IgD-negative memory B cell (primary cell): Measurements from ENCODE around the gene PHC2. TPM values are rescaled to one million over a fixed set of nuclear protein-coding genes. Genes with fewer than 3 reads are reported as not detected.
A peak's percentile ranks its signal among the peaks of the same experiment; 100 is the strongest.
"Not testable (repeated sequence)": the region's sequence is repeated elsewhere in the genome, so short reads cannot be mapped to it uniquely, and the experiment has no call there.

Experiments
- H3K27ac Mint-ChIP-seq, 3 donors: one replicate each; pipeline ENCODE4 v1.8.0; 2020 to 2022; ENCODE audit warnings: mild to moderate bottlenecking in 3 of 3, mixed read lengths in 3 of 3, moderate library complexity in 1 of 3
- H3K27me3 Mint-ChIP-seq: one replicate; pipeline ENCODE4 v1.8.0; 2021; ENCODE audit warnings: mixed read lengths
- H3K36me3 Mint-ChIP-seq: one replicate; pipeline ENCODE4 v1.8.0; 2020; ENCODE audit warnings: mild to moderate bottlenecking, mixed read lengths
- H3K4me1 Mint-ChIP-seq, 3 donors: one replicate each; pipeline ENCODE4 v1.8.0; 2020 to 2022; ENCODE audit warnings: mixed read lengths in 3 of 3, mild to moderate bottlenecking in 1 of 3
- H3K4me3 Mint-ChIP-seq, 4 donors: one replicate each; pipeline ENCODE4 v1.8.0; 2020 to 2022; ENCODE audit warnings: mild to moderate bottlenecking in 4 of 4, mixed read lengths in 4 of 4, moderate library complexity in 3 of 4
- H3K9me3 Mint-ChIP-seq, 3 donors: one replicate each; pipeline ENCODE4 v1.8.0; 2020 to 2021; ENCODE audit warnings: mixed read lengths in 3 of 3, mild to moderate bottlenecking in 1 of 3
- polyA plus RNA-seq: library from polyadenylated mRNA; unstranded; fragments of 300-500 nt; fragmentation: Illumina TruSeq; gene quantifications from one replicate; pipeline ENCODE4 v1.2.3, GENCODE V29; 2021

PHC2 gene
- polyA plus RNA-seq, 1 donor from 2014 or later = 7.9 TPM

DNA sequence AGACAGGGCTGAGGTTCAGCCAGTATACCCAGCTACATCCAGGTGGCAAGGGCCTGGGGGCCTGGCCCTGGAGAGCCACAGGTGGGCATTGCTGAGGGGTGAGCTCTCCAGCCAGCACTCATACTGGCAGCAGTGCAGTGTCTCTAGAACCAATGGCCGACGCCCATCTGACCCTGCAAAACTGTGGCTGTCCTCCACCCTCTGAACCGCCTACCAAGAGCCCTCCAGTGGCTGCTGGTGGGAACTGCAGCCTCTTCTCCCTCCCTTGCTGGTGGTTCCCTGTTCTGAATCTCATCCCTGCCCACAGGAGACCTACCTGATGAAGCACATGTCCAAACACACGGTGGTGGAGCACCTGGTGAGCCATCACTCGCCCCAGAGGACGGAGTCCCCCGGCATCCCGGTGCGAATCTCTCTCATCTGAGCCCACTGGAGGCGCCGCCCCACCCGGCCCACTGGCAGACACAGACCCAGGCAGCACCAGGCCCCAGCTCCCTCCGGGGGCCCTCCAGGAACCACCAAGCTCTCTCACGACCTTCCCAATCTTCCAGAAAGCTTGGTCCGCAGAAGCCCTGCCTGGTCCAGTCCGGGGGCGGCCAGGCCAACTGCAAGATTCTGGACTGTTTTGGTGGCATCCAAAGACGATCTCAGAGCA, 132.1 kb downstream of the PHC2 start:
- H3K4me3 Mint-ChIP-seq = no peak overlapping the region
- H3K4me1 Mint-ChIP-seq = peaks cover 0 to 4% (median 3%) of the 10 kb centered on the region in 3 donors
- H3K27ac Mint-ChIP-seq = no peak overlapping the region
- peaks cover 4% of the 10 kb centered on the region for H3K36me3 Mint-ChIP-seq
- no peaks in the 10 kb centered on the region for H3K9me3 Mint-ChIP-seq
- no peaks in the 10 kb centered on the region for H3K27me3 Mint-ChIP-seq

DNA sequence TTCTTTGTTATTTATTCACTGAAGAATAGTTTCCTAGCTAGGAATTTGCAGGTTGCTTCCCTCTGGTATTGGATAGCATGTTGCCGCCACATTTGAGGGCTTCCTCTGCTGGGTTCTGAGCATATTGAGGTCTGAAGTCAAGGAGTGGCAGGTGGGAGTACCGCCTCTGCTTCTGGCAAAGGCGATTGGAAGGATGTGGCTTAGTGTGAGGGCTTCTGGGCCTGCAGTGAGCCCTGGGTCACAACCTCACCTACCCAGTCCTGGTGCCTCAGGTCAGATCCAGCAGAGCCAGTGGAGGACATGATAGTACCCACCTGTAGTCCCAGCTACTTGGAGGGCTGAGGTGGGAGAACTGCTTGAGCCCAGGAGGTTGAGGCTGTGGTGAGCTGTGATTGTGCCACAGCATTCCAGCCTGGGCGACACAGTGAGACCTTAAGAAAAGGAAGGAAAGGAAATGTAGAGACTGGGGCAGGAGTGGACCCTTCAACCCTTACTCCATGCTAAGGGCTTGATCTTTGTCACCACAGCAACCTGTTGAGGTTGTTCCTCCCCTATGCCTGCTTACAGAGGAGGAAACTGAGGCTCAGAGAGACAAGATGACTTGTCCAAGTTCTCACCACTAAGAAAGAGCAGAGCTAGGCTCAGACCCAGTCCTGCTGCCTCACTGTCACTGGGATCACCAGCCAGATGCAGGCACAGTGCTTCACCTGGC, 132.8 kb downstream of the PHC2 start:
- Mint-ChIP-seq H3K27ac (no peak overlapping the region), H3K9me3 (no peaks in the 10 kb centered on the region), H3K4me1 (peaks cover 0 to 4% (median 3%) of the 10 kb centered on the region in 3 donors), H3K36me3 (peaks cover 4% of the 10 kb centered on the region), H3K4me3 (no peak overlapping the region), H3K27me3 (no peaks in the 10 kb centered on the region)

DNA sequence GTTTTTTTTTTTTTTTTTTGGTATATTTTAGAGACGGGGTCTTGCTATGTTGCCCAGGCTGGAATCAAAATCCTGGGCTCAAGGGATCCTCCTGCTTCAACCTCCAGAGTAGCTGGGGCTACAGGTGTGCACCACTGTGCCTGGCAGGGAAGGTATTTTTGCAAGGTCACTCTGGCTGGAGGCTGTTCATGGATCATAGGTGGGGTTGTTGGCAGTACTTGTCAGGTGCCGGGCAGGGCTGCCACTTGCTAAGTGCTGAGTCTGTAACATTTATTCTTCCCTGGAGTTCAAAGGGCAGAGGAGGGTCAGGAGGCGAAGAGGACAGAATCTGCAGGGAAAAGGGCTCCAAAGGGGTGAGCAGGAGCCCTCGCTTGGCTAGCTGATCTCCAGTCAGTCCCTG, 134.1 kb downstream of the PHC2 start:
- Mint-ChIP-seq H3K9me3 (no peaks in the 10 kb centered on the region), H3K4me1 (peaks cover 0 to 4% (median 3%) of the 10 kb centered on the region in 3 donors), H3K27ac (no peak overlapping the region), H3K36me3 (peaks cover 4% of the 10 kb centered on the region), H3K4me3 (no peak overlapping the region), H3K27me3 (no peaks in the 10 kb centered on the region)

DNA sequence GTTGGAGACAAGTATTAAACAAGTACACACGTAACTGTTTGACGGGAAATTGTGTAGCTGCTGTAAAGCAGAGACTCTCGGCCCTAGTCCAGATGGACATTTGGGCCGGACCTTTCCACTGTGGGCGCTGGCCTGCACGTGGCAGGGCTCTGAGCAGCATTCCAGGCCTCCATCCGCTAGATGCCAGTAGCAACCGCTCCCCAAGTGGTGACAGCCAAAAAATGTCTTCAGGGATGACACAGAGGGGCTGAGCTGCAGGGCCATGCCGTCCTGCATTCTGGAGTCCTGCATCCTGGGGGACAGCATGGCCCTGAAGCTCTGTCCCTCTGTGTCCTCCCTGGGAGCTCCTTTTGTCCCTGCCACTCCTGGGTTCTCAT, 134.8 kb downstream of the PHC2 start:
- H3K4me1 Mint-ChIP-seq = peaks cover 0 to 4% (median 3%) of the 10 kb centered on the region in 3 donors
- H3K4me3 Mint-ChIP-seq = no peak overlapping the region
- no peaks in the 10 kb centered on the region for H3K27me3 Mint-ChIP-seq
- no peak overlapping the region for H3K27ac Mint-ChIP-seq
- H3K36me3 Mint-ChIP-seq = peaks cover 4% of the 10 kb centered on the region
- H3K9me3 Mint-ChIP-seq = no peaks in the 10 kb centered on the region

DNA sequence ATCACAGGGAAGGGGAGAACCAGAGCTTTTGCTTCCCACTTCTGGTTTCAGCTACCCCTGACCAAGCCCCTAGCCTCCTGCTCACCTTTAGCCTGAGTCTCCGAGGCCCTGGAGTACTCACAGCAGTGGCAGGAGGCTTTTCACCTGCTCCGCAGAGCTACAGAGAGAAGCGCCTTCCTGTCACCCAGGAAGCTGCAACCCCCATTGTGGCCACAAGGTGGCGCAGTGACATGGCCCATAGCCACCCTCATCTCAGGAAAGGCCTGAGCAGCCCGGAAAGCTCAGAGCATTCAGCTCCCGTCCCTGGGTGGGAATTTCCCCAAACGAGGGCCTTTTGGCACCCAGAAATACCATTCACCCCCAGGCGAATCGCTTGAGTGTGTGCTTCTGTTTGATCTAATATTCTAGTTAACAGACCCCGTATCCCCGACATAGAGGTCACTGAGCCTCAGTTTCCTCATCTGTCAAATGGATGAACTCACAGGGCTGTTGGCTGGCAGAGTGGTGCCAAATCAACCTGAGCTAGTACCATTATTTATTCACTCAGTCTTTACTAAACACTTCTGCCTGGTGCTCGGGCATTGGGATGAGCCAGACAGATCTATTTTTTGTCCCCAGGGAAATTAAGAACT, 135.3 kb downstream of the PHC2 start:
- Mint-ChIP-seq H3K4me1 (peaks cover 0 to 4% (median 3%) of the 10 kb centered on the region in 3 donors), H3K36me3 (peaks cover 4% of the 10 kb centered on the region)

DNA sequence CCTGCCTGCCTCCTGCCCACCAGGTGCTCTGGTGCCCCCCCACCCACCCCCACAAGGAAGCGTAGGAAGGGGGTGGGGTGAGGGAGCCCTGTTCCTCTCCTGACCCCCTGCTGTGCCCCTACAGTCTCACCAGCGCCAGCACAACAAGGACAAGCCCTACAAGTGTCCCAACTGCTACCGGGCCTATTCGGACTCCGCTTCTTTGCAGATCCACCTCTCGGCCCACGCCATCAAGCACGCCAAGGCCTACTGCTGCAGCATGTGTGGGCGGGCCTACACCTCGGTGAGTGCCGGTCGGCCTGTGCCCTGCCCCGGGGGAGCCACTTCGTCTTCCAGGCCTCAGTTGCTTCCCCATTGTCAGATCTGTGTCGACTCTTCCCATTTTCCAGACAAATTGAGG, 135.9 kb downstream of the PHC2 start:
- H3K4me1 Mint-ChIP-seq = peaks cover 0 to 4% (median 2%) of the 10 kb centered on the region in 3 donors
- no peak overlapping the region for H3K27ac Mint-ChIP-seq
- no peaks in the 10 kb centered on the region for H3K9me3 Mint-ChIP-seq
- H3K4me3 Mint-ChIP-seq = no peak overlapping the region
- no peaks in the 10 kb centered on the region for H3K27me3 Mint-ChIP-seq
- peaks cover 4% of the 10 kb centered on the region for H3K36me3 Mint-ChIP-seq

More for the DNA sequence above, 135.3 kb downstream of the PHC2 start:
- peak overlapping the region in 1 of 3 donors; percentile 31 for H3K27ac Mint-ChIP-seq
- no peak overlapping the region for H3K4me3 Mint-ChIP-seq
- H3K27me3 Mint-ChIP-seq = no peaks in the 10 kb centered on the region
- H3K9me3 Mint-ChIP-seq = no peaks in the 10 kb centered on the region

DNA sequence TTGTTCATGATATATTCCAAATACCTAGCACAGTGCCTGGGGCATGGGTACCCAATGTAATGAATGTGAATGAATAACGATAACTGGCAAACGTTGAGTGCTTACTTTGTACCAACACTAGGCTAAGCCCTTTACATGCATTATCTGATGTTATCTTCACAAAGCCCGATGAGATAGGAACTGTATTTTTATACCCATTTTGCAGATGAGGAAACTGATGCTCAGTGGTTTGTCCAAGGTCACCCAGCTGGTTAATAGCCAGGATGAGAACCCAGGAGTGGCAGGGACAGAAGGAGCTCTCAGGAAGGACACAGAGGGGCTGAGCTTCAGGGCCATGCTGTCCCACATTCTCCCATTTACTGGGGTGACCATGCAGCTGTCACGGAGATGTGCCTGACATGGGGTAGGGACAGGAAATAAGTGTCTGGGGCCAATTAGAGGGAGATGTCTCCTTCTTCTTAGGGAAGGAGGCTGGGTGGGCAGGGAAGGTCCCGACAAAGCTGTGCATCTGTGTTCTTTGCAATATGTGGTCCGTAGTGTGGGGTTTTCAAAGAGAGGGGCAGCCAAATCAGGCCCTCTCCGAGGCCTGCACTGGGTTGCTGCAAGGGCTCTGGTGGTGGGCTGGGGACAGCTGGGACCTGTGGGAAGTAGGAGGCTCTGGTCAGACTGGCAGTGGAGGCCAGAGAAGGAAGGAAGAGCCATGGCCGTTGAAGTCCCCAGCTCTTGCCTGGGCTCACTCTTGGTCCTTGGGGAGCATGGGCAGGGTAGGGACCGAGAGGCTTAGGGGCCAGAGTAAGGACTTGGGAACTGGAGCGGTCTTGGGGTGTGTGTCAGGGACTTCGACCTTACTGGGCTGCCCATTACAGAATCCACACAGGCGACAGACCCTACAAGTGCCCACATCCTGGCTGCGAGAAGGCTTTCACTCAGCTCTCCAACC, 136.6 kb downstream of the PHC2 start:
- Mint-ChIP-seq H3K36me3 (peaks cover 4% of the 10 kb centered on the region), H3K4me1 (peaks cover 0 to 4% (median 2%) of the 10 kb centered on the region in 3 donors), H3K27ac (peak overlapping the region in 1 of 3 donors; percentile 65), H3K4me3 (no peak overlapping the region), H3K9me3 (no peaks in the 10 kb centered on the region), H3K27me3 (no peaks in the 10 kb centered on the region)

DNA sequence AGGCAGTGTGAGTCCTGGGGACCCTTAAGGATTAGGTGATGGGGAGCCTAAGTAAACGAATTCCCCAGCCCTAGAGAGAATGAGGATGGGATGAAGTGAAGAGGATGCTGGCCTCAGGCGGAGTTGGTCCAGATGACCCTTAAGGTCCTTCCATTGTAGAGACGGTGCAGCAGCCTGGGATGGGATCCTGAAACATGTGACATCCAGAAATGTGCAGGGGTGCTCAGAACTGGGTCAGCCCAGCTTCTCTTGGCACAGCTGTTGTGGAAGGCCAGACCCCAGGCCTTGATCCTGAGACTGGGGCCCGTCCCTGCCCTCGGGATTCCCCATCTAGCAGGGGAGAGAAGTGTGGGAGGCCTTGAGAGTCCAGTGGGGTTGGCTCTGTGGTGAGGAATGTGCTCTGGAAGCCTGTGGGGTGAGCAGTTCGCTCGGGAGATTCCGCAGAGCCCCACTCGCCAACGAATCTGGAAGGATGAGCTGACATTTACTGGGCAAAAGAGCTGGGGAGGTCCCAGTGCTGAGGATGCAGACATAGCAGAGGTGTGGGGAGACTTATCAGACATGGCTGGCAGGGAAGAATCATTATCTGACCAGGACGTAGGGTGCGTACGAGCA, 138.1 kb downstream of the PHC2 start:
- Mint-ChIP-seq H3K27ac (no peak overlapping the region), H3K9me3 (no peaks in the 10 kb centered on the region), H3K4me1 (peaks cover 0 to 4% (median 2%) of the 10 kb centered on the region in 3 donors), H3K27me3 (no peaks in the 10 kb centered on the region), H3K4me3 (no peak overlapping the region), H3K36me3 (peaks cover 9% of the 10 kb centered on the region)

DNA sequence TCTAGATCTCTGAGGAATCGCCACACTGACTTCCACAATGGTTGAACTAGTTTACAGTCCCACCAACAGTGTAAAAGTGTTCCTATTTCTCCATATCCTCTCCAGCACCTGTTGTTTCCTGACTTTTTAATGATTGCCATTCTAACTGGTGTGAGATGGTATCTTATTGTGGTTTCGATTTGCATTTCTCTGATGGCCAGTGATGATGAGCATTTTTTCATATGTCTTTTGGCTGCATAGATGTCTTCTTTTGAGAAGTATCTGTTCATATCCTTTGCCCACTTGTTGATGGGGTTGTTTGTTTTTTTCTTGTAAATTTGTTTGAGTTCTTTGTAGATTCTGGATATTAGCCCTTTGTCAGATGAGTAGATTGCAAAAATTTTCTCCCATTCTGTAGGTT, 140.3 kb downstream of the PHC2 start:
- H3K36me3 Mint-ChIP-seq = peaks cover 12% of the 10 kb centered on the region

DNA sequence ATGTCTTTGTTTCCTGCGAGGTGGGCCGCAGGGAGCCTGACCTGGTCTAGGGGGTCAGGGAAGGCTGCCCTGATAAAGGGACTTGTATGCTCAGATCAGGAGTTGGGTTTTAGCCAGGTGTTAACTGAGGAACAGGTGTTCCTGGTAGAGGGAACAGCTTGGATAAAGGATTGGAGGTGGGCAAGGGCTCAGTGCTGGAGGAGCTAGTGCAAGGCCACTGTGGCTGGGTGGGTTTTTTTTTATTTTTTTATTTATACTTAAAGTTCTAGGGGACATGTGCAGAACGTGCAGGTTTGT, 141.1 kb downstream of the PHC2 start:
- Mint-ChIP-seq H3K36me3 (peaks cover 10% of the 10 kb centered on the region), H3K4me1 (peaks cover 0 to 2% (median 0%) of the 10 kb centered on the region in 3 donors), H3K27me3 (no peaks in the 10 kb centered on the region), H3K9me3 (no peaks in the 10 kb centered on the region), H3K4me3 (no peak overlapping the region), H3K27ac (no peak overlapping the region)

More for the DNA sequence above, 140.3 kb downstream of the PHC2 start:
- not testable (repeated sequence) for H3K27ac Mint-ChIP-seq, H3K4me1 Mint-ChIP-seq, H3K4me3 Mint-ChIP-seq, H3K9me3 Mint-ChIP-seq, H3K27me3 Mint-ChIP-seq

DNA sequence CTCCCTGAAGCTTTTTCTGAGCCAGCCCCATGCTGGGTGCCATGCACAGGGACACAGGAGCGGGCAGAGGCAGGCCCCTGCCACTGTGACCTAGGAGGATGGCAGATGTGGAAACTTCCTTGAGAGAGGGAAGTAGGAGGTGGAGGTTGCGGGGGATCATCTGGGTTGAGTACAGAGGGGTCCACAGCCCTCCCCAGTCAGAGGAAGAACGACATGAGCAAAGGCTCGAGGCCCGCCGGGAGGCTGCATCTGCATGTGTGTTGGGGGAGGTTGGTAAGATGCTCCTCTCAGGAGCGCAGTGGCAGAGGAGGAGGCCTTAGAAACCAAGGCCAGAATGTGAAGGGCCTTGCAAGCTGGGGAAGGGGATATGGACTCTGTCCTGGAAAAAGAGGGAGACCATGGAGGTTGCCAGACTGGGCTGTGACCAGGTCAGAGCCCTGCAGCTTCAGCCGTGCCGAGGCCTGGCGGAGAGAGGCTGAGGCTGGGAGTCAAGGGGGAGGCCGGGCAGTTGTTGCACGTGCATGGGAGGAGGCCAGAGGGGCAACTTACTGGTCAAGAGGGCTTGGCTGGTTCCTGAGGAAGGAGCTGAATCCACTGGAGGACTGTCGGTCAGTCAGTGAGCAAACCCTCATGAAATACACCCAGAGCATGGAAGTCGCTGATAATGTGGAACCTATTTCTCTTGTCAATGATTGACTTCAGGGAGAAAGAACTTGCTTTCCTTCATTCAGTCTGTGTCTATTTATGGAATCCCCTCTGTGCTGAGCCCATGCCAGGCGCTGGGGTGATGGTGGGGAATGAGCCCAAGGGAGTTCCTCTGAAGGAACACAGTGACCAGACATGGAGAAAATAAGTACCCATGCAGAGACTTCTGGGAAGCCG, 141.7 kb downstream of the PHC2 start:
- peaks cover 10% of the 10 kb centered on the region for H3K36me3 Mint-ChIP-seq
- no peaks in the 10 kb centered on the region for H3K9me3 Mint-ChIP-seq
- H3K4me3 Mint-ChIP-seq = no peak overlapping the region
- peaks cover 0 to 2% (median 0%) of the 10 kb centered on the region in 3 donors for H3K4me1 Mint-ChIP-seq
- no peaks in the 10 kb centered on the region for H3K27me3 Mint-ChIP-seq
- H3K27ac Mint-ChIP-seq = no peak overlapping the region

DNA sequence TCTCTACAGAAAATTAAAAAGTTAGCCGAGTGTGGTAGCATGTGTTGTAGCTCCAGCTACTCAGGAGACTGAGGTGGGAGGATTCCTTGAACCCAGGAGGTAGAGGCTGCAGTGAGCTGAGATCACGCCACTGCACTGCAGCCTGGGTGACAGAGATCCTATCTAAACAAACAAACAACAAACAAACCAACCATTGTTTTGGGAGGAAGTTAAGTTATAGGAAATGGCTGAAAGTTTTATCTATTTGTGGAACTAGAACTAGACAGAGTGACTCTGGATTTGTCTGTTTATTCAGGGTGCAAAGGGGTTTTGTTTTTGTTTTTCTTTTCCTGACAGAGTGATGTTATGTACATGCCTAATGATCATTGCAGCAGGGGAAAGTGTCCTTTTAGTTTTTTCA, 143.6 kb downstream of the PHC2 start:
- H3K27me3 Mint-ChIP-seq = no peaks in the 10 kb centered on the region
- H3K4me3 Mint-ChIP-seq = no peak overlapping the region
- H3K27ac Mint-ChIP-seq = no peak overlapping the region
- peaks cover 0 to 2% (median 0%) of the 10 kb centered on the region in 3 donors for H3K4me1 Mint-ChIP-seq
- no peaks in the 10 kb centered on the region for H3K9me3 Mint-ChIP-seq
- H3K36me3 Mint-ChIP-seq = peaks cover 10% of the 10 kb centered on the region

DNA sequence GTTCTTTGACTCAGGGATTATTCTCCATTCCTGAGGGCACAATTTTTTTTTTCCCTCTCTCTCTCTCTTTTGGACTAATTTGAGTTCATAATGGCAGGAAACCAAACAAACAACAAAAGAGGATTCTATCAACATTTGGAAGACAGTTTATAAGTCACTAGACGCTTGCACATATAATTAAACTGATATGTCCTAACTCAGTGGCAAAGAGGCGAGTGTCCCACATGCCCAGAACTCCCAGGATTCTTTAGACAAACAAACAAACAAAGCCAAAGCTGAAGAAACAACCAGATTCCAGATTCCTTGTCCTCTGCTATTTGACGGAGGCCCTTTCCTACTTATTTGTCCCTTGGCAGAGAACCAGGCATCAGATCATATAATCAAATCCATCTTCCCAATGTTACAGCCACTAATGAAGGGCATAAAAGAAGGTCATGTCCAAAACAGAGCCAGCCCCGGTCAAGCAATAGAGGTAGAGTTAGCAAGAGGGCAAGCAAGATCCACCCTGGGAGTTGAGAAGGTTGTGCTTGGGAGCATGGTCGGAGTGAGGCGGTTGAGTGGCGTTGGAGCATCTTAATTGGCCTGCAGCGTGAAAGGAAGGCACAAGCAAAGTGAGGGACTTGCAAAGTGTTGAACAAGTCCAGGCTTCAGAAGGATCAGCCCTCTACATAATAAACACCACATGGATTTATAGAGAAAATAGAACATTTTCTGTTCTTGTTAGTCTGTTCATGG, 144.3 kb downstream of the PHC2 start:
- Mint-ChIP-seq H3K4me1 (peaks cover 0 to 2% (median 0%) of the 10 kb centered on the region in 3 donors), H3K36me3 (peaks cover 10% of the 10 kb centered on the region), H3K4me3 (no peak overlapping the region), H3K9me3 (no peaks in the 10 kb centered on the region), H3K27me3 (no peaks in the 10 kb centered on the region), H3K27ac (no peak overlapping the region)
